IgD-negative memory B cell (primary cell): Measurements from ENCODE around the gene LSM3. TPM values are rescaled to one million over a fixed set of nuclear protein-coding genes. Genes with fewer than 3 reads are reported as not detected.

ENCODE experiments used
- H3K27ac Mint-ChIP-seq, 3 donors: one replicate each; pipeline ENCODE4 v1.8.0; 2020 to 2022; ENCODE audit warnings: mild to moderate bottlenecking in 3 of 3, mixed read lengths in 3 of 3, moderate library complexity in 1 of 3
- H3K27me3 Mint-ChIP-seq: one replicate; pipeline ENCODE4 v1.8.0; 2021; ENCODE audit warnings: mixed read lengths
- H3K36me3 Mint-ChIP-seq: one replicate; pipeline ENCODE4 v1.8.0; 2020; ENCODE audit warnings: mild to moderate bottlenecking, mixed read lengths
- H3K4me1 Mint-ChIP-seq, 3 donors: one replicate each; pipeline ENCODE4 v1.8.0; 2020 to 2022; ENCODE audit warnings: mixed read lengths in 3 of 3, mild to moderate bottlenecking in 1 of 3
- H3K4me3 Mint-ChIP-seq, 4 donors: one replicate each; pipeline ENCODE4 v1.8.0; 2020 to 2022; ENCODE audit warnings: mild to moderate bottlenecking in 4 of 4, mixed read lengths in 4 of 4, moderate library complexity in 3 of 4
- H3K9me3 Mint-ChIP-seq, 3 donors: one replicate each; pipeline ENCODE4 v1.8.0; 2020 to 2021; ENCODE audit warnings: mixed read lengths in 3 of 3, mild to moderate bottlenecking in 1 of 3
- polyA plus RNA-seq: library from polyadenylated mRNA; unstranded; fragments of 300-500 nt; fragmentation: Illumina TruSeq; gene quantifications from one replicate; pipeline ENCODE4 v1.2.3, GENCODE V29; 2021

Gene LSM3
- polyA plus RNA-seq, 1 donor from 2014 or later: 25.3 TPM

DNA sequence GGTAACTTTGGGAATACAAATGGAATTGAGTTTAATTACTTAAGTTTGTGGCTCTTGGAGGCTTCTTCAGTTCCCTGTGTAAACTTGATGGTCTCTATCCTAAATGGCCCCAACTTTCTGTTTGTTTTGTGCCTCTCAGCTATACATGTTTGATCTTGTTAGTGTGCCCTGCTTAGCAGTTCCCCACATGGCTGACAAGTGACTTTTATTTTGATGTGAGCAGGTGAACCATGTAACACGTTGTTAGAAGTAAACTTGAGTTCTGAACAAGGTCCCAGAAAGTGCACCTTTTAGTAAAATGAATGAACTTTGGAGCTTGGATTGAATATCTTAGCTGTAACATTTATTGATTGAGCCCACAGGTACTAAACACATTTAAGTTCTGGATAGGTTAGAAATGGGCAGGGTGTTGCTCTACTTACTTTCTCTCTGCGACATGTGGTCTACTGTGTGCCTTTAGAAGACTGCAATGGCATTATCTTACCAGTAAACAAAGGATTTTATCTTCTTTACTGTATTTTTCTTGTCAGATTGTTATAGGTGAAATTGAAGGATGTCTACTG, 4.5 kb downstream of the LSM3 start:
- Mint-ChIP-seq H3K9me3 (no peaks in the 10 kb centered on the region), H3K4me3 (no peak overlapping the region), H3K36me3 (peaks cover 8% of the 10 kb centered on the region), H3K27me3 (no peaks in the 10 kb centered on the region), H3K27ac (no peak overlapping the region), H3K4me1 (peaks cover 21 to 25% (median 25%) of the 10 kb centered on the region in 3 donors)

DNA sequence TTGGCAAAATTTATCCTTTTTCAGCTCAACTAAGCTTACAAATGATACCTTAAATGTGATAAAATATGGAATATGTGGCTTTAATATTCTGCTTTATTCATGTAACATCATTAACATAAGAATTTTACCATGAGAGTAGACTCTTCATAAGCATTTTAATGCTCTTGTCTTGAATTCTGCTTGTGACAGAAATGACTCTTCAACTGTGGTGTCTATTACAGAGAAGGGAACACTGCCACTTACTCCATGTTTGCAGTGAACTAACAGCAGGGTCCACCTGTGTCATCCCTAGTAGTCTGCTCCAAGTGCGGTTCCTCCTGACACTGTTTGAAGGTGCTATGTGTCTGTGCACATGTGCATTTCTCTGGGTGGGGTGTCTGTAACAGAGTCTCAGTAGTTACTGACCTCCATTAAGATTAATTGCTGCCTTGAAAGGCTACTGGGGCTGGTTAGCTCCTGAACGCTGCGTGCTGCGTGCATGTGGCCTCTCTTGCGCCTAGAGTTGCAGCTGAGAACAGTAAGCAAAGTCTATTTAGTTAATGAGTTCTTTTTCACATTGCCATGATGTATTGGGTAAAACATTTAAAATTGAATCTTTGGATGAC, 8.3 kb downstream of the LSM3 start:
- Mint-ChIP-seq H3K4me1 (peaks cover 29 to 42% (median 38%) of the 10 kb centered on the region in 3 donors), H3K27ac (no peak overlapping the region), H3K9me3 (no peaks in the 10 kb centered on the region), H3K4me3 (no peak overlapping the region), H3K36me3 (peaks cover 18% of the 10 kb centered on the region), H3K27me3 (no peaks in the 10 kb centered on the region)

DNA sequence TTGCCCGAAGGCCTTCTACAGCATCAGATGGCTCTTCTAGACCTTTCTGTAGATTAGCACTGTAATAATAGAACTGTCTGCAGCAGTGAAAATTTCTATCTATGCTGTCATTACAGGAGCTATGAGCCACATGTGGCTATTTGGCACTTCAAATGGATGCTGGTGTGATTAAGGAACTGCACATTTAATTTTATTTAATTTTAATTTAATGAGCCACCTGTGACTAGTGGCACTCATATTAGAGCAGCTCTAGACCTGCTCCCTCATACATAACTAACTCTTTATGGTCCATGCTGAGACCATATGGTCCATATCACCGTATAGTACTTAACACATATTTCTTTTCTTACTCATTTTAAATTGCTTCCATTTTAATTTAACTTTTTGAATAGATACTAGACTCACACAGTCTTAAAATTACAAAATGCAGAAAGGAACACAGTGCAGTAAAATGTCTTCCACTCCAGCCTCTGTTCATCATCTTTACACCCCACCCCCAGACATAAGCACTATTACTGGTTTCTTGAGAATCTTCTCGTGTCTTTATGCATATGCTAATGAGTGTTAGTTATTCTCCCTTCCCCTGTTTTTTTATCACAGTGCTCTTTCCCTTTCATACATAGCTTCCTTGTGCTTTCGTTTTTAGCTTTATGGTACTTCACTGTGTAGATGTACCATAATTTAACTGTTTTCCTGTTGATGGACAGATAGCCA, 9.6 kb downstream of the LSM3 start:
- Mint-ChIP-seq H3K4me3 (no peak overlapping the region), H3K9me3 (no peaks in the 10 kb centered on the region), H3K36me3 (peaks cover 18% of the 10 kb centered on the region), H3K27me3 (no peaks in the 10 kb centered on the region), H3K4me1 (peaks cover 29 to 54% (median 37%) of the 10 kb centered on the region in 3 donors), H3K27ac (no peak overlapping the region)

DNA sequence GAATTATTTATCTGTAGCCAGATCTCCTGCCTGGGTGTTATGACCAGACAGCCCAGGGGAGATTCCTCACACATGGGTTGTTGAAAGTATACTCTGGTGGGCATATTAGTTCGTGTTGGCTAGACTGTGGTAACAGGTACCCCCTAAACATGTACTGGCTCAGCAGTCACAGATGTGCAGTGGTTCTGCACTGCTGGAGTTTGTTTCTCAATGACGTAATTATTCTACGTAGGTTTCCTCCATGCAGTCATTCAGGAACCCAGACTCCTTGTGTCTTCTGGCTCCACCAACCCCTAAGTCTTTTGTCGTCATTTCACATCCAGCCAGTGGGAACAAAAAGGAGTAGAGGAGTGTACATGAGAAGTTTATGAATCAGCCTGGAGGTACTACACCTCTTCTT, 16.2 kb downstream of the LSM3 start:
- Mint-ChIP-seq H3K4me3 (no peak overlapping the region), H3K27ac (no peak overlapping the region), H3K9me3 (no peaks in the 10 kb centered on the region), H3K27me3 (no peaks in the 10 kb centered on the region), H3K4me1 (peaks cover 17 to 33% (median 30%) of the 10 kb centered on the region in 3 donors), H3K36me3 (peaks cover 12% of the 10 kb centered on the region)

DNA sequence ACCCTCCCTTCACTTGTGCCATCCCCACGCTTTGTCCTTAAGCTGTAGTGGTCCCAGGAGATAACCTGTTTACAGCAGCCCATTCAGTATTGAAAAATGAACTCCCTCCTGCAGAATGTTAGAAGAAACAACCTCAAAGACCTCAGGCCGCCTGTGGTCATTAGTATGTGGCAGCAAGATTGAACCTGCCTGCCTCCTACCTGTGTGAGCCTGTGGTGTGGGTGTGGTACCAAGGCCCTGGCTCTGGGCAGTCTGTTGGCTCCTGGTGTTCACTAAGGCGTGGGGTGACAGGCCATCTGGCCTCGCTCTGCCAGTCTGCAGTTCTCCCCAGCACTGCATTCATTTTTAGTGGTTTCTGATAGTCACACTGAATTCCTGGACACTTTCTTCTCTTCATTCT, 21.0 kb downstream of the LSM3 start:
- Mint-ChIP-seq H3K36me3 (peaks cover 12% of the 10 kb centered on the region), H3K27me3 (no peaks in the 10 kb centered on the region), H3K9me3 (no peaks in the 10 kb centered on the region), H3K4me1 (peaks cover 6 to 7% (median 6%) of the 10 kb centered on the region in 3 donors), H3K4me3 (no peak overlapping the region), H3K27ac (no peak overlapping the region)

DNA sequence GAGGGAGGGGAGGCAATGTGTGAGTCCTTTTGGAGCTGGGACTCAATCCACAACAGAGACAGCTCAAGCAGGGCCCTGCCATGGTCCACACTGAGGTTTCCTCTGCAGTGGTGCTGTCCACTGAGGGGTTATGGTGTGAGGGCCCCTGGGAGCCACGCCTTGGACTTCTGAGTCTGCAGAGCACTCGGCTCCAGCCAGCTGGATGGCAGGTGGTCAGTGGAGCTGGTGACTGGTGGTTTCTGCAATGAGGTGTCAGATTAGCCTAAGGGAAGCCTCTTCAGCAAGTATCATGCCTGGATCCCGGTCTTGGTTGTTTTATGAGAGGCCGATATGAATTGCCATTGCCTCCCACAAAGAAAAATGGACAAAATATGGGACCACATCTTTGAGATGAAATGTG, 21.7 kb downstream of the LSM3 start:
- Mint-ChIP-seq H3K27me3 (no peaks in the 10 kb centered on the region), H3K4me3 (no peak overlapping the region), H3K9me3 (no peaks in the 10 kb centered on the region), H3K36me3 (peaks cover 6% of the 10 kb centered on the region), H3K4me1 (peaks cover 4 to 7% (median 6%) of the 10 kb centered on the region in 3 donors), H3K27ac (no peak overlapping the region)

DNA sequence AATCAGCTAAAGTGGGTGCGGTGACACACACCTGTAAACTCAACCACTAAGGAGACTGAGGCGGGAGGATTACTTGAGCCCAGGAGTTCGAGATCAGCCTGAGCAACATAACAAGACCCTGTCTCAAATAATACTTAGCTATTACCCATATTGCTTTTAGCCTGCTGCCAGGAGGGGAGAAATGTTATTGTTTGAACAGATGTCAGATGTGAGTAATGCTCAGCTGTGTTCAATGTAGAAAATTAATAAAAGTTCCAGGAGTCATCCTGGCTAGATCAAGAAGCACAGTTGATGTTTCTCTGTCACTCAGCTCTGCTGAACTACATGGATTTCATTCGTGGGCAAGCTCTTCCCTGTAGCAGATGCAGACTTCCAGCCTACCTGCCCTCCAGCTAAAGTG, 22.2 kb downstream of the LSM3 start:
- Mint-ChIP-seq H3K27me3 (no peaks in the 10 kb centered on the region), H3K4me3 (no peak overlapping the region), H3K36me3 (peaks cover 6% of the 10 kb centered on the region), H3K9me3 (no peaks in the 10 kb centered on the region), H3K4me1 (peaks cover 4 to 6% (median 5%) of the 10 kb centered on the region in 3 donors), H3K27ac (no peak overlapping the region)

DNA sequence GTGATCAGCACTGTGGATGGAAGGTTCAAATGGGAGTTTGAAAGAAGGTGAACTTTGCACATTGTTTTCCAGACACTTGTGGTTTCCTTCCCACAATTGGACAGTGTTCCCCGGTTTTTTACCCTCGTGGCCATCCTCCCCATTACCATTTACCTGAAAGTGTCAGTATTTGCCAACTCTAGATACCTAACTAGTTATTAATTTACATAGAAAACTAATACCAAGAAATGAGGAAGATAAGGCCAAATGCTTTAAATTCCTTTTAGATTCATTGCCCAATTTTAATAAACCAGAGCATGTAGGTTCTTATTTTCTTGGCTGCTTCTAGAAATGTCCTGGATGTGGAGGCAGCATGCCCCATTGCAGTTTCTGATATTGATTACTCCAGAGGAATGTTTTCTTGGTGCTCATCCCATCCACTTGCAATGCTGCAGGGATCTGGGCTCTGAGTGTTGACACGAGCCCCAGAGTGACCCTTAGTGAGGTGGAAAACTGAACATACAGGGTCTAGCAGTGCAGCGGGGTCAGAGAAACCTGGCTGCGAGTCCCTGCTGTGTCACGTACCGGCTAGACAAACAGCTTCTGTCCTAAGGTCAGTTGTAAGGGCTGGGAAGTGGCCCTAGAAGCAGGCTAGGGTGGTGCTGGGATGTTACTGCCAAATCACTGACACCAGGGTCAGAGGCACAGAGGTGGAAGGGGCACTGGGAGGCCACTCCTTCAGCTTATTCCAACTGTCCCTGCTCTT, 23.5 kb downstream of the LSM3 start:
- Mint-ChIP-seq H3K36me3 (peaks cover 6% of the 10 kb centered on the region), H3K27me3 (no peaks in the 10 kb centered on the region), H3K4me1 (peaks cover 4 to 6% (median 5%) of the 10 kb centered on the region in 3 donors), H3K27ac (no peak overlapping the region), H3K4me3 (no peak overlapping the region), H3K9me3 (no peaks in the 10 kb centered on the region)

DNA sequence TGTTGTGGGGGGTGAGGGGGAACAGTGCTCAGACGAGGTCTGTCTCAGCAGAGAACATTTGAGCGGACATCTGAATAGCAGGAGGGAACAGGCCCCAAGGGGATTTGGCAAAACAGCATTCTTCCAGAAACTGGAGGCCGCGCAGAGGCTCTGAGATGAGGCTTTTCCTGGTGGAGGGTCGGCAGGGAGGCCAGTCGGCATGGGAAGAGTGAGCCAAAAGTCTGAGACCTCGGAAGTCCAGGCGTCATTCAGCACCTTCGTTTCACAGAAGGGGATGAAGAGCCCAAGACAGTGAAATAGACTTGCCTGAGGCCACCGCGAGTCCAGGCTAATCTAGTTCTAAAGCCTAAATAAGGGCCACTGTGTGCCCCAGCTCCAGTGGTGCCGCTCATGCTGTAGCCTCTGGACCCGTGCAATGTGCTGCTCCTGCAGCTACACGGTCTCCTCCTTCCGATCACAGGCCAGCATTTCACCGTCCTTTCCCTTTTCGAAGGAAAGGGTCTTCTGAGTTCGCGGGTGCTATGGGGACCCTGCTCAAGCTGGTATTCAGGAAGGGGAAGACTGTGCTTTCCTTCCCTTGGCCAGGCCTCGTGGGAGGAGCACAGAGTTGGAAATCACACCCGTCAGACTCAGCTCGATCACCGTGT, 24.4 kb downstream of the LSM3 start:
- Mint-ChIP-seq H3K36me3 (peaks cover 4% of the 10 kb centered on the region), H3K4me1 (peaks cover 4 to 6% (median 5%) of the 10 kb centered on the region in 3 donors), H3K4me3 (no peak overlapping the region), H3K27me3 (no peaks in the 10 kb centered on the region), H3K27ac (peak overlapping the region in 1 of 3 donors; percentile 12), H3K9me3 (no peaks in the 10 kb centered on the region)

DNA sequence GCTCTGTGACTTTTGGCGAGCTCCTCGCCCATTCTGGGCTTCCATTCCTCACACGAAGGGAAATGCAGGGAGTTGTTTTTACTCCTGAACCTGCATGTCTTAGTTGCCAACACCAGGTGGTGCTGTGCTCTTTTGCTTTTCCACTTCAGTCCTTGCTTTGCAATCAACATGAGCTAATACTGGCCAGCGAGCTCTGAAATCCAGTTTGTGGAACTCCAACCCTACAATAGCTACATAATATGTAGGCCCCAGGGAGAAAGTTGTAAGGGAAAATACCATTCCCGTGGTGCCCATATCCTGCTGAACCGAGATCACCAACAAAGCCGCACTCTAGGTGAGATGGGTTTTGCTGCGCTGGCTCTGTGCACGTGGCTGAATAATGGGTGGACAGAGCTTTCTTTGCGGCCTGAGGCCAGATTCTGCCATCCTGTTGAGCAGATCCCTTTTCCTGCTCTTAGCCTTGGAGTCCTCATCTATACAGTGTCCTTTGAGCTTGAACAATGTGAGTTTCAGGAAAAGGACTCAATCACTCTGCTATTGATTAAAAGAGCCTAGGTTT, 25.0 kb downstream of the LSM3 start:
- Mint-ChIP-seq H3K9me3 (no peaks in the 10 kb centered on the region), H3K4me3 (peak overlapping the region in 1 of 4 donors; percentile 60), H3K27ac (peak overlapping the region in 1 of 3 donors; percentile 12)

DNA sequence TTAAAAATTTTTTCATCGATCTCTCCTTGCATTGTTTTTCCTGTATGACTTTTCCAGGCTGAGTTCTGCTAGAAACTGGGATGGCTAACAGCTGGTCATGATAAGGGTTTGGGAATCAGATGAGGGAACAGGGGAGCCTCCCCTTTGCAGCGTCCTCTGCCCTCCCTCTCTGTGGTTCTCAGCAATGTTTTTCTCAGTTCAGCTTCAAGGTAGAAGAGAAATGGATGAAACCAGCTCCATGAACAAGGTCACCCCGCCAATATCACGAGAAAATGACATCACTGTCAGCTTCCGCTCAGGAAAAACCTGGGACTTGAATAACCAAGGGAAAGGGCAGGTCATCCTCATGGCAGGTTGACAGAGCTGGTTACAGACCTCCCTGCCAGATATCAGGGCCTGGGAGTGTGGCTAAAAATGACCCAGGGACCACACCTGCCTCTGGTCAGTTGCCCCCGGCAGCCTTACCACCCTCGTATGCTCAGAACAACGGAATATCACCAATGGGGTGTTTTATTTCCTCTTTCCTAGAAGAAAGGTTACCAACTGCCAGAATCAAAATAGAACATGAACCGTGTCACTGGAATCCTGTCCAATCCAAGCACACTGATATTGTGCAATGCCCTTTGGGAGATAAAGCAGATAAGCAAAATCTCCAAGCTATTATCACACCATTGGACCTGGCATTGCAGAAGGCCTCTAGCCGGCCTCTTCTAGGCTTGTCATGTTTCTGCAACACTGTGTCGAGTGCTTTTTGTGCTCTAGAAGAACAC, 26.1 kb downstream of the LSM3 start:
- Mint-ChIP-seq H3K36me3 (peaks cover 1% of the 10 kb centered on the region), H3K4me3 (no peak overlapping the region), H3K27ac (no peak overlapping the region), H3K27me3 (no peaks in the 10 kb centered on the region), H3K9me3 (no peaks in the 10 kb centered on the region), H3K4me1 (peaks cover 4 to 6% (median 5%) of the 10 kb centered on the region in 3 donors)

More for the DNA sequence above, 25.0 kb downstream of the LSM3 start:
- Mint-ChIP-seq H3K4me1 (peaks cover 4 to 6% (median 5%) of the 10 kb centered on the region in 3 donors), H3K27me3 (no peaks in the 10 kb centered on the region), H3K36me3 (peaks cover 1% of the 10 kb centered on the region)

DNA sequence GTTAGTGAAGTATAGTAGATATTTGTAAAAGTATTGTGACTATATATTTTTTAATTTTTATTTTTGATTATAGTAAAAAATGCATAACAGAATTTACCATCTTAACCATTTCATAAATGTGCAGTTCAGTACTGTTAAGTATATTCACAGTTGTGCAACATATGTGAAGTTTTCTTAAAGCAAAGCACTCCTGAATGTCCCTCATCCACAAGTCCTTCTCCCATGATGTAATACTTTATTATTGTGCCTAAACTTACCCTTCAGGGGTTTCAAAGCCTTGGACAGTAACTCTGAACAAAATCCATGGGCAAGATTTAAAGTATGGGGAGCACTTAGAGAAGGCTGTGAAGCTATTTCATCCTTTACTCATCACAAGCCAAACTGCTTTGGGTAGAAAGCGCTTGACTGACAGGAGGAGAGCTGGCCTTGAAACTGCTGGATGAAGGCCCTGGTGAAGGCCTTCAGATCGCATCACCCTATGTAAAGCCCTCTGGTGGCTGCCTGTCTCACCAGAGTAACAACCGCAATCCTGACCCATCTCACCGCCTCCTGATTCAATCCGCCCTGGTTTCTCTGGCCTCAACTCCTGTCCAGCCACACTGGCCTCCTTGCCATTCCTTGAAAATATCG, 28.0 kb downstream of the LSM3 start:
- Mint-ChIP-seq H3K27me3 (no peaks in the 10 kb centered on the region), H3K36me3 (no peaks in the 10 kb centered on the region), H3K4me3 (no peak overlapping the region), H3K27ac (peak overlapping the region in 1 of 3 donors; percentile 77), H3K4me1 (peaks cover 4 to 6% (median 5%) of the 10 kb centered on the region in 3 donors), H3K9me3 (no peaks in the 10 kb centered on the region)

DNA sequence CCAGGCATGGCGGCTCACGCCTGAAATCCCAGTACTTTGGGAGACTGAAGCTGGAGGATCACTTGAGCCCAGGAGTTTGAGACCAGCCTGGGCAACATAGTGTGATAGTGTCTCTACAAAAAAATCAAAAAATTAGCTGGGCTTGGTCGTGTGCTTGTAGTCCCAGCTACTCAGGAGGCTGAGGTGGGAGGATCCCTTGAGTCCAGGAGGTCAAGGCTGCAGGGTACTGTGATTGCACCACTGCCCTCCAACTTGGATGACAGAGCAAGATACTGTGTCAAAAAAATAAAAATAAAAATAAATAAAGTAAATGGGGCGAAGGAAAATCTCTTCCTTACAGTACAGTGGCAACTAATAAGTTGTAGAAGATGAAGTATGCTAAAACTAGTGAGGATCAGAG, 29.6 kb downstream of the LSM3 start:
- peaks cover 4 to 5% (median 4%) of the 10 kb centered on the region in 3 donors for H3K4me1 Mint-ChIP-seq
- H3K27me3 Mint-ChIP-seq: no peaks in the 10 kb centered on the region
- no peak overlapping the region for H3K4me3 Mint-ChIP-seq
- no peak overlapping the region for H3K27ac Mint-ChIP-seq
- no peaks in the 10 kb centered on the region for H3K36me3 Mint-ChIP-seq
- H3K9me3 Mint-ChIP-seq: no peaks in the 10 kb centered on the region
